Natural killer cell (primary cell): ENCODE results near the gene SYT14. TPM values are rescaled to one million over a fixed set of nuclear protein-coding genes. Genes with fewer than 3 reads are reported as not detected.
A peak's percentile ranks its signal among the peaks of the same experiment; 100 is the strongest.
"Not testable (repeated sequence)": the region's sequence is repeated elsewhere in the genome, so short reads cannot be mapped to it uniquely, and the experiment has no call there.

ENCODE experiments used
- ATAC-seq, 3 donors: fragments of 150-1000 bp in 2 of 3; fragments of 200-7000 bp in 1 of 3; cut with Tn5 transposase; 1 replicate in 1 of 3; 2 replicates in 2 of 3; pipeline ENCODE4 v1.10.0; 2021; ENCODE audit warnings: mild to moderate bottlenecking in 2 of 3, moderate library complexity in 2 of 3
- DNase-seq, 2 donors: peaks; one replicate each; pipeline versions ENCODE4 v3.0.0 to v3.0.0-alpha.2; 2013 to 2021; ENCODE audit warnings: mixed read lengths in 1 of 2
- H3K27ac ChIP-seq: one replicate; pipeline ENCODE4 v1.5.1; 2013; ENCODE audit warnings: mild to moderate bottlenecking, low read length
- H3K27me3 ChIP-seq: one replicate; pipeline ENCODE4 v1.6.1; 2013; ENCODE audit warnings: low read length; ENCODE audit not compliant: control insufficient read depth, insufficient read depth
- H3K36me3 ChIP-seq: one replicate; pipeline ENCODE4 v1.6.1; 2013; ENCODE audit warnings: low read length; ENCODE audit not compliant: control insufficient read depth, insufficient read depth
- H3K4me1 ChIP-seq: one replicate; pipeline ENCODE4 v1.6.1; 2013; ENCODE audit warnings: low read length; ENCODE audit not compliant: control insufficient read depth, insufficient read depth
- H3K4me3 ChIP-seq: one replicate; pipeline ENCODE4 v1.5.1; 2013; ENCODE audit warnings: low read length
- H3K9me3 ChIP-seq: one replicate; pipeline ENCODE4 v1.6.1; 2013; ENCODE audit warnings: low read length; ENCODE audit not compliant: control insufficient read depth, insufficient read depth
- H3K27ac Mint-ChIP-seq, 2 donors: one replicate each; pipeline ENCODE4 v1.8.0; 2022; ENCODE audit warnings: mild to moderate bottlenecking in 2 of 2, mixed read lengths in 2 of 2, moderate library complexity in 1 of 2
- H3K27me3 Mint-ChIP-seq, 2 donors: one replicate each; pipeline ENCODE4 v1.8.0; 2022; ENCODE audit warnings: low read depth in 2 of 2, mixed read lengths in 2 of 2
- H3K36me3 Mint-ChIP-seq: one replicate; pipeline ENCODE4 v1.8.0; 2022; ENCODE audit warnings: mixed read lengths
- H3K4me1 Mint-ChIP-seq, 2 donors: one replicate each; pipeline ENCODE4 v1.8.0; 2022; ENCODE audit warnings: mixed read lengths in 2 of 2
- H3K4me3 Mint-ChIP-seq: one replicate; pipeline ENCODE4 v1.8.0; 2022; ENCODE audit warnings: mild to moderate bottlenecking, moderate library complexity, mixed read lengths
- H3K9me3 Mint-ChIP-seq, 2 donors: one replicate each; pipeline ENCODE4 v1.8.0; 2022; ENCODE audit warnings: mixed read lengths in 2 of 2
- CTCF ChIP-seq: fragments of 200-600 bp; IDR thresholded peaks from one replicate; pipeline ENCODE4 v1.8.0; 2022; ENCODE audit warnings: antibody characterized with exemption
- WGBS: methylation state at CpG from one replicate; pipeline ENCODE4 v1.1.7; 2013; ENCODE audit warnings: missing lambda C conversion rate; ENCODE audit not compliant: insufficient coverage; 5-methylcytosine and 5-hydroxymethylcytosine counted together
- intact Hi-C: fragments of 100-400 bp; cut with micrococcal nuclease; formaldehyde crosslinking; loops from one replicate; pipeline ENCODE4 v1.14.2; 2022
- total RNA-seq, 4 donors: library from RNA; stranded (reverse); fragments of 120-200 nt in 1 of 4; gene quantifications; one replicate each; pipeline versions ENCODE4 v1.2.3 to v1.2.4, GENCODE V29; 2013 to 2022

Gene SYT14
- total RNA-seq, 3 donors from 2014 or later (not counting 1 experiment from before 2014, with no cell fraction given) = not detected

GRCh38 chr1:209898851-209899250, 39.2 kb upstream of the SYT14 start:
- H3K9me3 ChIP-seq, H3K4me1 ChIP-seq, ATAC-seq, H3K27ac Mint-ChIP-seq, H3K4me1 Mint-ChIP-seq, H3K4me3 ChIP-seq, intact Hi-C loops, H3K27me3 ChIP-seq, H3K36me3 ChIP-seq, H3K4me3 Mint-ChIP-seq, H3K36me3 Mint-ChIP-seq, DNase-seq, H3K27ac ChIP-seq, H3K9me3 Mint-ChIP-seq: not testable (repeated sequence)
- WGBS = 95% methylated on average over 18 of the region's 21 CpGs
- peaks cover 0 to 10% of the 10 kb centered on the region in 2 donors for H3K27me3 Mint-ChIP-seq

GRCh38 chr1:209899948-209900347, 38.1 kb upstream of the SYT14 start:
- no peaks in the 10 kb centered on the region for H3K9me3 ChIP-seq
- Mint-ChIP-seq H3K9me3 (no peaks in the 10 kb centered on the region), H3K27ac (no peak overlapping the region), H3K36me3 (no peaks in the 10 kb centered on the region), H3K4me1 (no peaks in the 10 kb centered on the region), H3K27me3 (peaks cover 5 to 7% of the 10 kb centered on the region in 2 donors), H3K4me3 (no peak overlapping the region)
- no peak for TF ChIP-seq CTCF
- no peak overlapping the region for H3K27ac ChIP-seq
- DNase-seq (peak in 1 of 2 donors; percentile 5), ATAC-seq (no peak)
- no peak overlapping the region for H3K4me3 ChIP-seq
- 68% methylated on average over 3 of the region's 3 CpGs for WGBS
- no peaks in the 10 kb centered on the region for H3K4me1 ChIP-seq
- no peaks in the 10 kb centered on the region for H3K36me3 ChIP-seq
- intact Hi-C loops = no loop called here
- no peaks in the 10 kb centered on the region for H3K27me3 ChIP-seq

DNA sequence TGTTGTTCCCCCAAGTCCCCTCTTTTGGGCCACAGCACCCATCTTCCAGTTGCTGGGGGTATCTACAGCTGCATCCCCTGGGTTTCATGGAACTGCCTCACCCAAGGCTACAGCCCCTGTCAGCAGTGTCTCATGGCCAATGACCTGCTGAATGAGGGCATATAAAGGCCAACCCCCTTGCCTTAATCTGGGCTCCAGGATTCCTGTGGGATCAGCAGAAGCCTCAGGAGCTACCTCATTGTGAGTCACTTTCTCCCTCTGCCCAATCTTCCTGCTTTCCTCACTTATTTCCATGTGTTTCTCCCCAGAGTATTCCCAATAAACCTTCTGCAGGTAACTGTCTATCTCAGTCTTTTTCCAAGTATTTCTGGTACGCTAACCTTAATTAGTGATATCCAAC, 37.3 kb upstream of the SYT14 start:
- Histone ChIP-seq H3K4me3 (no peak overlapping the region), H3K27me3 (no peaks in the 10 kb centered on the region), H3K4me1 (no peaks in the 10 kb centered on the region), H3K36me3 (no peaks in the 10 kb centered on the region), H3K27ac (no peak overlapping the region), H3K9me3 (no peaks in the 10 kb centered on the region)
- H3K4me3 Mint-ChIP-seq = no peak overlapping the region
- no peaks in the 10 kb centered on the region for H3K36me3 Mint-ChIP-seq
- WGBS = no CpG with 5 or more reads among the region's 1 CpG
- H3K27me3 Mint-ChIP-seq = peaks cover 5 to 7% of the 10 kb centered on the region in 2 donors
- intact Hi-C loops = no loop called here
- H3K4me1 Mint-ChIP-seq = no peaks in the 10 kb centered on the region
- TF ChIP-seq CTCF = no peak
- H3K27ac Mint-ChIP-seq = no peak overlapping the region
- DNase-seq (no peak), ATAC-seq (no peak)
- H3K9me3 Mint-ChIP-seq = no peaks in the 10 kb centered on the region

DNA sequence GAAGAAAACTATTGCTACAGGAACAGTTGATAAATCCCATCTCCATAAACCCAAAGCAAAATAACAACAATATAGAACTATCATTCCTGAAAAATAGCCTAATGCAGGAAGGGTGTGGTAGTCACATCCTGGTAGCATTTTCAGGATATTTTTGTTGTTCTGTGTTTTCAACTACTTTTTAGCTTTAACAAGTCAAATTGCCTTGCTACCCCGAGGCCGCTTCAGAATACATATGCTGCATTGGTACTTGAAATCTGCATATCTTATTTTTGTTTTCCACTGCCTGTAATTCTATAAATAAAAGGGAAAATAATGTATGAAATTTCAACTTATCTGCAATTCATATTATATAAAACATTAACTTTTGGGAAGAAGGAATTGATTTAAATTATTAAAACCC, 36.8 kb upstream of the SYT14 start:
- no peak overlapping the region for H3K4me3 Mint-ChIP-seq
- no peaks in the 10 kb centered on the region for H3K4me1 Mint-ChIP-seq
- intact Hi-C loops = no loop called here
- peaks cover 3 to 5% of the 10 kb centered on the region in 2 donors for H3K27me3 Mint-ChIP-seq
- Histone ChIP-seq H3K27me3 (no peaks in the 10 kb centered on the region), H3K36me3 (no peaks in the 10 kb centered on the region), H3K9me3 (no peaks in the 10 kb centered on the region), H3K4me1 (no peaks in the 10 kb centered on the region), H3K27ac (no peak overlapping the region), H3K4me3 (no peak overlapping the region)
- H3K36me3 Mint-ChIP-seq = no peaks in the 10 kb centered on the region
- no peak overlapping the region for H3K27ac Mint-ChIP-seq
- WGBS = 92% methylated on average over 2 of the region's 2 CpGs
- DNase-seq (no peak), ATAC-seq (no peak)
- H3K9me3 Mint-ChIP-seq = no peaks in the 10 kb centered on the region
- TF ChIP-seq CTCF = no peak

GRCh38 chr1:209904774-209905173, 33.2 kb upstream of the SYT14 start:
- H3K4me1 ChIP-seq, H3K36me3 Mint-ChIP-seq, H3K27me3 Mint-ChIP-seq, H3K27ac Mint-ChIP-seq, H3K27ac ChIP-seq, ATAC-seq, H3K36me3 ChIP-seq, H3K4me1 Mint-ChIP-seq, intact Hi-C loops, H3K4me3 Mint-ChIP-seq, H3K9me3 Mint-ChIP-seq, H3K27me3 ChIP-seq, H3K4me3 ChIP-seq, DNase-seq, H3K9me3 ChIP-seq: not testable (repeated sequence)
- WGBS = no CpG with 5 or more reads among the region's 1 CpG
